Measurements from ENCODE around the gene SLC9A7.

SLC9A7 gene

GRCh38 chrX:46710927-46711623 lies 47.8 kb downstream of the SLC9A7 start:
- H3K9ac ChIP-seq, result no peak overlapping the region
- H3K4me2 ChIP-seq, result peak overlapping the region; percentile 38
- H3K27ac ChIP-seq, result peak overlapping the region; percentile 61
- no peaks in the 10 kb centered on the region for H3K79me2 ChIP-seq (ENCODE audit: insufficient read depth, low read depth)
- no peak for TF ChIP-seq CTCF (conservative IDR thresholded peaks at IDR 0.05; ENCODE audit: low read depth, low read length)
- H2AFZ ChIP-seq (ENCODE audit: low read depth), result no peak overlapping the region; the same call in 1 of the 2 replicates
- no peaks in the 10 kb centered on the region for H3K36me3 ChIP-seq (ENCODE audit: insufficient read depth)
- H3K4me3 ChIP-seq (IDR thresholded peaks at IDR 0.05; ENCODE audit: insufficient read depth, low read depth, low read length), result no peak overlapping the region
- no peaks in the 10 kb centered on the region for H3K27me3 ChIP-seq (ENCODE audit: insufficient read depth, low read depth)
- no peaks in the 10 kb centered on the region for H4K20me1 ChIP-seq (ENCODE audit: insufficient read depth)
- peaks cover 66% of the 10 kb centered on the region for H3K4me1 ChIP-seq (ENCODE audit: low read depth, poor library complexity, severe bottlenecking)

- TF ChIP-seq CTCF (conservative IDR thresholded peaks at IDR 0.05; ENCODE audit: low read depth, low read length), result no peak
- Histone ChIP-seq H3K27ac (peak overlapping the region; percentile 61; the same call in 1 of the 2 replicates), H3K79me2 (ENCODE audit: insufficient read depth, low read depth) (no peaks in the 10 kb centered on the region), H4K20me1 (ENCODE audit: insufficient read depth) (no peaks in the 10 kb centered on the region), H2AFZ (ENCODE audit: low read depth) (no peak overlapping the region), H3K36me3 (ENCODE audit: insufficient read depth) (no peaks in the 10 kb centered on the region), H3K4me1 (ENCODE audit: low read depth, poor library complexity, severe bottlenecking) (peaks cover 60% of the 10 kb centered on the region), H3K9ac (no peak overlapping the region), H3K4me2 (peak overlapping the region; percentile 38; the same call in 1 of the 2 replicates), H3K27me3 (ENCODE audit: insufficient read depth, low read depth) (no peaks in the 10 kb centered on the region), H3K4me3 (IDR thresholded peaks at IDR 0.05; ENCODE audit: insufficient read depth, low read depth, low read length) (no peak overlapping the region)
Observed at GRCh38 chrX:46710425-46710824, 48.5 kb downstream of the SLC9A7 start.

GRCh38 chrX:46707274-46707965 lies 51.5 kb downstream of the SLC9A7 start:
- Histone ChIP-seq H3K4me1 (ENCODE audit: low read depth, poor library complexity, severe bottlenecking) (peaks cover 32% of the 10 kb centered on the region), H3K4me2 (no peak overlapping the region), H3K36me3 (ENCODE audit: insufficient read depth) (no peaks in the 10 kb centered on the region), H3K27me3 (ENCODE audit: insufficient read depth, low read depth) (no peaks in the 10 kb centered on the region), H2AFZ (ENCODE audit: low read depth) (no peak overlapping the region), H3K79me2 (ENCODE audit: insufficient read depth, low read depth) (no peaks in the 10 kb centered on the region), H4K20me1 (ENCODE audit: insufficient read depth) (no peaks in the 10 kb centered on the region), H3K9ac (no peak overlapping the region), H3K4me3 (IDR thresholded peaks at IDR 0.05; ENCODE audit: insufficient read depth, low read depth, low read length) (no peak overlapping the region), H3K27ac (no peak overlapping the region)
- no peak for TF ChIP-seq CTCF (conservative IDR thresholded peaks at IDR 0.05; ENCODE audit: low read depth, low read length)

- TF ChIP-seq CTCF (conservative IDR thresholded peaks at IDR 0.05; ENCODE audit: low read depth, low read length), result no peak
- Histone ChIP-seq H3K79me2 (ENCODE audit: insufficient read depth, low read depth) (no peaks in the 10 kb centered on the region), H3K36me3 (ENCODE audit: insufficient read depth) (no peaks in the 10 kb centered on the region), H3K9ac (no peak overlapping the region), H3K4me1 (ENCODE audit: low read depth, poor library complexity, severe bottlenecking) (peaks cover 7% of the 10 kb centered on the region), H3K4me3 (IDR thresholded peaks at IDR 0.05; ENCODE audit: insufficient read depth, low read depth, low read length) (no peak overlapping the region), H2AFZ (ENCODE audit: low read depth) (no peak overlapping the region), H3K4me2 (no peak overlapping the region), H3K27ac (no peak overlapping the region), H3K27me3 (ENCODE audit: insufficient read depth, low read depth) (no peaks in the 10 kb centered on the region), H4K20me1 (ENCODE audit: insufficient read depth) (no peaks in the 10 kb centered on the region)
Observed at GRCh38 chrX:46704767-46705386, 54.0 kb downstream of the SLC9A7 start.

All from KMS-11 (cell line).